ENCODE results near the gene UCHL1.

GRCh38 chr4:41267997-41268396 is 11.3 kb downstream of the UCHL1 start:
- TF ChIP-seq, protein P1, sequence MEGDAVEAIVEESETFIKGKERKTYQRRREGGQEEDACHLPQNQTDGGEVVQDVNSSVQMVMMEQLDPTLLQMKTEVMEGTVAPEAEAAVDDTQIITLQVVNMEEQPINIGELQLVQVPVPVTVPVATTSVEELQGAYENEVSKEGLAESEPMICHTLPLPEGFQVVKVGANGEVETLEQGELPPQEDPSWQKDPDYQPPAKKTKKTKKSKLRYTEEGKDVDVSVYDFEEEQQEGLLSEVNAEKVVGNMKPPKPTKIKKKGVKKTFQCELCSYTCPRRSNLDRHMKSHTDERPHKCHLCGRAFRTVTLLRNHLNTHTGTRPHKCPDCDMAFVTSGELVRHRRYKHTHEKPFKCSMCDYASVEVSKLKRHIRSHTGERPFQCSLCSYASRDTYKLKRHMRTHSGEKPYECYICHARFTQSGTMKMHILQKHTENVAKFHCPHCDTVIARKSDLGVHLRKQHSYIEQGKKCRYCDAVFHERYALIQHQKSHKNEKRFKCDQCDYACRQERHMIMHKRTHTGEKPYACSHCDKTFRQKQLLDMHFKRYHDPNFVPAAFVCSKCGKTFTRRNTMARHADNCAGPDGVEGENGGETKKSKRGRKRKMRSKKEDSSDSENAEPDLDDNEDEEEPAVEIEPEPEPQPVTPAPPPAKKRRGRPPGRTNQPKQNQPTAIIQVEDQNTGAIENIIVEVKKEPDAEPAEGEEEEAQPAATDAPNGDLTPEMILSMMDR (IDR thresholded peaks at IDR 0.05; ENCODE audit: low read depth, low read length, poor library complexity, severe bottlenecking), result no peak
- no peak for TF ChIP-seq EZH2phosphoT487 (IDR thresholded peaks at IDR 0.05; ENCODE audit: borderline replicate concordance, low read length)
